SHP77 (cell line): ENCODE data around the gene PRDM2.
"Not testable (repeated sequence)": the region's sequence is repeated elsewhere in the genome, so short reads cannot be mapped to it uniquely, and the experiment has no call there.

Source experiments
- DNase-seq, 2 experiments: peaks; one replicate each; lab custom pipeline; 2025; lab: John Stamatoyannopoulos, UW

PRDM2 gene, protein sequence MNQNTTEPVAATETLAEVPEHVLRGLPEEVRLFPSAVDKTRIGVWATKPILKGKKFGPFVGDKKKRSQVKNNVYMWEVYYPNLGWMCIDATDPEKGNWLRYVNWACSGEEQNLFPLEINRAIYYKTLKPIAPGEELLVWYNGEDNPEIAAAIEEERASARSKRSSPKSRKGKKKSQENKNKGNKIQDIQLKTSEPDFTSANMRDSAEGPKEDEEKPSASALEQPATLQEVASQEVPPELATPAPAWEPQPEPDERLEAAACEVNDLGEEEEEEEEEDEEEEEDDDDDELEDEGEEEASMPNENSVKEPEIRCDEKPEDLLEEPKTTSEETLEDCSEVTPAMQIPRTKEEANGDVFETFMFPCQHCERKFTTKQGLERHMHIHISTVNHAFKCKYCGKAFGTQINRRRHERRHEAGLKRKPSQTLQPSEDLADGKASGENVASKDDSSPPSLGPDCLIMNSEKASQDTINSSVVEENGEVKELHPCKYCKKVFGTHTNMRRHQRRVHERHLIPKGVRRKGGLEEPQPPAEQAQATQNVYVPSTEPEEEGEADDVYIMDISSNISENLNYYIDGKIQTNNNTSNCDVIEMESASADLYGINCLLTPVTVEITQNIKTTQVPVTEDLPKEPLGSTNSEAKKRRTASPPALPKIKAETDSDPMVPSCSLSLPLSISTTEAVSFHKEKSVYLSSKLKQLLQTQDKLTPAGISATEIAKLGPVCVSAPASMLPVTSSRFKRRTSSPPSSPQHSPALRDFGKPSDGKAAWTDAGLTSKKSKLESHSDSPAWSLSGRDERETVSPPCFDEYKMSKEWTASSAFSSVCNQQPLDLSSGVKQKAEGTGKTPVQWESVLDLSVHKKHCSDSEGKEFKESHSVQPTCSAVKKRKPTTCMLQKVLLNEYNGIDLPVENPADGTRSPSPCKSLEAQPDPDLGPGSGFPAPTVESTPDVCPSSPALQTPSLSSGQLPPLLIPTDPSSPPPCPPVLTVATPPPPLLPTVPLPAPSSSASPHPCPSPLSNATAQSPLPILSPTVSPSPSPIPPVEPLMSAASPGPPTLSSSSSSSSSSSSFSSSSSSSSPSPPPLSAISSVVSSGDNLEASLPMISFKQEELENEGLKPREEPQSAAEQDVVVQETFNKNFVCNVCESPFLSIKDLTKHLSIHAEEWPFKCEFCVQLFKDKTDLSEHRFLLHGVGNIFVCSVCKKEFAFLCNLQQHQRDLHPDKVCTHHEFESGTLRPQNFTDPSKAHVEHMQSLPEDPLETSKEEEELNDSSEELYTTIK (N-terminal part only)

GRCh38 chr1:13699936-13700520 is at the start of gene PRDM2:
Gene PRDM2, plus strand, starts transcription at chr1:13700188. Its CDS starts 15,418 bp downstream, at chr1:13715606.
- DNase-seq = no peak

- no peak for DNase-seq
Measured at GRCh38 chr1:13651279-13651678, 48.7 kb upstream of the PRDM2 start.

GRCh38 chr1:13652238-13652637 is 47.8 kb upstream of the PRDM2 start:
- DNase-seq = no peak

DNA sequence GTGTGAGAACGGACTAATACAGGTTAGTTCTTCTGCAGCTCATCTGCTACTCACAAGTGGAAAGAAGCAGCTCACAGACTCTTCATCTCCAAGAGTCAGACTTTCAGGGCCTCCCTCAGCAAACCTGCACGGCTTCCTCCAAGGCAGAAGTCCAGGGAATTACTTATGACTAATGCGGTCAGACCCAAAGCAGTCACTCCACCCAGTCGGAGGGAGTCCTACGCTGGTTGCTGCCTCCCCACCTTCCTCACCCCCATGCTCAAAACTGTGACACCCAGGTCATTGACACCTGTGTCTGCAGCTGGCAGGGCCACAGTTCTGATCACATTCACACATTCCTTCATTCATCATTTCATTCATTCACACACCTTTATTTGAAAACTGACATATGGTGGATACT is 38.4 kb upstream of the PRDM2 start:
- no peak for DNase-seq

DNA sequence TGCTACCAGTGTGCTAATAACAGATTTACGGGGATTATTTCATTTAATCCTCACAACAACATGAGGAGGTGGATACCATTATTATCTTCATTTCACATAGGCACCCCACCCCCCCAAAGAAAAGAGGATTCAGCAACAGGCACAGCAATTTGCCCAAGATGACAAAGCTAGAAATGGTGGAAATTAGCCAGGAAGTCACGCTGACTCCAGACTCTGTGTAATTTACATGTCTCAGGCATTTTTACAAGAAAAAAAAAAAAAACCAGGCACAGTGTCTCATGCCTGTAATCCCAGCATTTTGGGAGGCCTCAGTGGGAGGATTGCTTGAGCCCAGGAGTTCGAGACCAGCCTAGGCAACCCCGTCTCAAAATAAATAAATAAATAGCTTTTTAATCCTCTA is 37.5 kb upstream of the PRDM2 start:
- DNase-seq = no peak

DNA sequence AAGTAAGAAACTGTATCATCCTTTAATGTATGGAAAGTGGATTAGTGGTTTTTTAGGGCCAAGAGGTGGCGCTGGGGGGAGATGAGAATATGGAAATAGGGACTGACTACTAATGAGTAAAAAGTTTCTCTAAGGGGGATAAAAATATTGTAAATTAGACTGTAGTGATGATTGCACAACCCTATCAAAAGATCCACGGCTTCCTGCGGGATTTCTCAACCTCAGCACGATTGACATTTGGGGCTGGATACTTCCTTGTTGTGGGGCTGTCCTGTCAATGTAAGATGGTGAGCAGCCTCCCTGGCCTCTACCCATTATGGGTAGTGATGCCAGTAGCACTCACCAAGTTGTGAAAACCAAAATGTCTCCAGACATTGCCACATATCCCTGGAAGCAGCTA is 36.0 kb upstream of the PRDM2 start:
- no peak for DNase-seq

- no peak for DNase-seq
Measured at GRCh38 chr1:13664451-13664850, 35.5 kb upstream of the PRDM2 start.

DNA sequence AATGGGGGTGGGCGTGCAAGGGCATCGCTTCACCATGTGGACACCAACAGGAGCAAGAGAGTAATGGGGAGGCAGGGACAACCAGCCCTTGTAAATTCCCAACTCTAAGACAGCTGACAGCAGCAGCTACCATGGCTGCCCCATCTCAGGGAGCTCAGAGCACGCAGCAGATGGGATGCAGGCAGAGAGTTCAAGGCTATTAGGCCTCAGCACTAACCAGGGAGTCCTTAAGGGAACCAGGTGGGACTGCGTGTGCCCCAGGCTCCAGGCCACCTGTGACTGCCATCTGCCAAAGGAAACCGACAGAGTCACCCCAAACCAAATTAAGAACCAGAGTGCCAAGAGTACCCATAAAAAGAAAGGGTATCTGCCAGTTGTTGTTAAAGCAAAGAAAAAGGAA is 33.7 kb upstream of the PRDM2 start:
- no peak for DNase-seq

DNA sequence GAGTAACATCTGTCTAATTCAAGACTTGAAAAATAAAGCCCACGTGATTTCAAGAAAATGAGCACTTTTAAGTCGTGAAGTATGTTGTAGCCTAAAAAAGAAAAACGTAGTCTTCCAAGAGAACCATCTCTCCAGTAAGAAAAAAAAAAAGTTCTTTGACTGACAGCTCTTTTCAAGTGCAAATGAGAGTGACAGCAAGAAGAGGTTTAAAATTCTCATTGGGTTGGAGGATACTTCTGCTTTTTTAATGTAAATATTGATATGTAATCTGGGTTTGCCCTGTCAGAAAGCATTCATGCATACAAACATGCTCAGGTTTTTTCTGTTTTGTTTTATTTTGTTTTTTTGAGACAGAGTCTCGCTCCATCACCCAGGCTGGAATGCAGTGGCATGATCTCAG is 32.3 kb upstream of the PRDM2 start:
- DNase-seq = no peak

- DNase-seq = no peak
Measured at GRCh38 chr1:13674377-13674776, 25.6 kb upstream of the PRDM2 start.

DNA sequence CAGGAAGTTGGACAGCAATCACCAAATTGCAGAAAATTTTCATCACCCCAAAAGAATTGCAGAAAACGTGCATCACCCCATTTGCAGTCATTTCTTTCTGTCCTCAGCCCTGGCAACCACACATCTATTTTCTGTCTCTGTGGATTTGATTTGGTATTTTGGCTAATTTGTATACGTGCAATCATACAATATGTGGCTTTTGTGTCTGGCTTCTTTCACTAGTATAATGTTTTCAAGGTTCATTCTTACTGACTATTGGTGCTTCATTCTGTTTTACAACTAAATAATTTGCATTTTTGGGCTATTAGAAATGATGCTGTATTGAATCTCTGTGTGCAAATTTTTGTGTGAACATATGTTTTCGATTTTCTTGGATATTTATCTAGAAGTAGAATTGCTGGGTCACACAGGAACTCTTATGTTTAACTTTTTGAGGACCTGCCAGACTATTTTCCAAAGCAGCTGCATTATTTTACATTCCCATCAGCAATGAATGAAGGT is 24.8 kb upstream of the PRDM2 start:
- DNase-seq = no peak

GRCh38 chr1:13677896-13678295 is 22.1 kb upstream of the PRDM2 start:
- no peak for DNase-seq

- no peak for DNase-seq
Measured at GRCh38 chr1:13679651-13680050, 20.3 kb upstream of the PRDM2 start.

DNA sequence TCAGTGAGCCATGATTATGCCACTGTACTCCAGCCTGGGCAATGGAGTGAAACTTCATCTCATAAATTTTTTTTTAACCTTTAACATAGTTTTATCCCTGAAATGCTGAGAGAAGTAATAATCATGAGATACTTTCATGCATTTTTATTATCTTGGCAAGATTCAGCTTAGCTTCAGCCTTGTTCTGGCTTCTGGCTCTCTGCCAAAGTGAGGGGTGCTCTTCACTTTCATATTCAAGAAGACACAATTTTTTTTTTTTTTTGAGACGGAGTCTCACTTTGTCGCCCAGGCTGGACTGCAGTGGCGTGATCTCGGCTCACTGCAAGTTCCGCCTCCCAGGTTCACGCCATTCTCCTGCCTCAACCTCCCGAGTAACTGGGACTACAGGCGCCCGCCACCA is 19.4 kb upstream of the PRDM2 start:
- not testable (repeated sequence) for DNase-seq

DNA sequence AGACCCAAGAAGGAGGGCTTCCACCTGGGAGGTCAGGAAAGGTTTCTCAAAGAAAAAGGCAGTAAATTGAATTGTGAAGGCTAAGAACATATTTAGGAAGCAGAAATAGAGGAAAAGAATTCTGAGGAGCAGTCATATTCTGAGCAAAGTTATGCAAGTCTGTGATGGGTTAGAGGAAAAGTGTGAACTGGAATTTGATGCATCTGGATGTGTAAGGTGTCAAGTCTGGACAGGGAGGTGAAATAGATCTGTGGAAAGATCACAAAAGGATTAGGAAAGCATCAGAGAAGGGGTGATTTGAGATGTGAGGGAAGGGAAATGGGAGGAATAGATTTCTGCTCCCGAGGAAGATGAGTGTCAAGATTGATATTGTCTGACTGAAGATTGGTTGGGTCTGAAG is 18.1 kb upstream of the PRDM2 start:
- no peak for DNase-seq

DNA sequence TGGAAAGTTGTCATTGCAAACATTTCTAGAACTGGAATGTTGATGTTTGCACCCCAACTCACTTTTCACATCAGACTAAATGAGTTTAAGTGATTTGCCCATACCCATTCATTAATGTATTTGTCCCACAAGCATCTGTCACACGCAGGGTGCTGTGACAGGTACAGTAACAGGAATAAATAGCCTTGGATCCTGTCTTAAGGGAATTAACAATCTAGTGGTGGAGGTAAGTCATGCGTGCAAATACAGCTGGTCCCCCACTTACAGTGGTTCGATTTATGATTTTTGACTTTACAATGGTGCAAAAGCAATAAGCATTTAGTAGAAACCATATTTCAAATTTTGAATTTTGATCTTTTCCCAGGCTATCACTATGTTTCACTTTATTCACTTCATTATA is 17.5 kb upstream of the PRDM2 start:
- no peak for DNase-seq

DNA sequence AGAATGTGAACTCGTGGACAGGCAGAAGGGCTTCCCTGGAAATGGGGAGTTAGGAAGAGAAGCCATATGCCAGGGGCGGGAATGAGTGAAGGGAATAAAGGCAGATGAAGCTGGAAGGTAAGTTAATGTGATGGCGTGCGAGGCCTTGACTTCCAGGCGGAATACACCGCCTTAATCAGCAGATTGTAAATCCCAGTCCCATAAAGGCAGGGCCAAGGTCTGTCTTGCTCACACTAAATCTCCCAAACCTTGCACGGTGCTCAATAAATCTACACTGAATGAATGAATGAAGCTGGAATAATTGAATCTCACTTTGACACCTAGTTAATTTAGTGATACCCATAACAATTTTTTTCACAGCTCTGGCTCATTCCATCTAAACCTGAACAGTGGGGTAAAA is 16.8 kb upstream of the PRDM2 start:
- no peak for DNase-seq

- DNase-seq = no peak
Measured at GRCh38 chr1:13687151-13687715, 12.8 kb upstream of the PRDM2 start.

- DNase-seq = not testable (repeated sequence)
Measured at GRCh38 chr1:13693094-13693493, 6.9 kb upstream of the PRDM2 start.

DNA sequence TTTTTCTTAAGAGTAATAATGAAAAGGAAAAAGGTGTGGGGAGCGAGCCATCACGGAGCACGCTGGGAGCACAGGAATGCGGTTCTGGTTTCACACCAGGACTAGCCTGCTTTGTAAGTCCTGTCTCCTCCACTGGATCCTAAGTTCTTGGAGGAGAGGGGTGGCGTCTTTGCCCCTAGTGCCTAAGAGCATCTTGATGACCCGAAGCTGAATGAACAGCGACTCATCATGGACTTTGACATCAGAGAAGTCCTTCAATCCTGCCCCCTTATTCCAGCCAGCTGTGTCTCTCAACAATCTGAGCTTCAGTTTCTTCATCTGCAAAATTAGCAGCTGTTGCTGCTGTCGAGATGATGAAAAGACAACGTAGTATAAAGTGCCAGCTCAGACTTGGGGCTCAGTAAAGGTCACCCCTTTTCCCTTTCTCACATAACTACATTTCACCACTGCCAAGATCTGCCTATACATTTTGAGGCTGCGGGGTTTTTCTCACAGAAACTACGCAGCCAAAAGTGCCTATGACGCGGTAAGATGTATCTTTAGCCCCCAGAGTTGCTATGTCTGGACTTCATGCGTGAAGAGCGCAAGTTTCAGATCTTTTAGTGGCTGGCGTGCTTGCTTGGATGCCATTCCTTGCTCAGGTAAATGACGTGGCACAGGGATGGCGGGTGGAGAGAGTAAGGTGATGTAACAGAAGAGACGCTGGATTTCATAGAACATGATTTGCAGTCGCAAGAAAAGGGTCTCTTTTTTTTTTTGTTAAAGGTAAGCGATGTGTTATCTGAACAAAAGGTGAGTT is 4.9 kb upstream of the PRDM2 start:
- DNase-seq = no peak

- no peak for DNase-seq
Measured at GRCh38 chr1:13697738-13698137, 2.2 kb upstream of the PRDM2 start.
